GM08714 (cell line): ENCODE results near the gene SSB.

Experiments
- H3K4me3 ChIP-seq: fragments of 200-500 bp; sonication (Bioruptor generic); 2 replicates; pipeline ENCODE4 v1.5.1; 2014; ENCODE audit warnings: mild to moderate bottlenecking, low read length, inconsistent platforms
- ZNF274 ChIP-seq: IDR thresholded peaks from 2 replicates; pipeline ENCODE4 v1.6.1; 2012; ENCODE audit warnings: mild to moderate bottlenecking, low read depth, low read length

SSB gene

GRCh38 chr2:169771021-169771420 lies 27.6 kb upstream of the SSB start:
- no peak overlapping the region for H3K4me3 ChIP-seq
- no peak for TF ChIP-seq ZNF274

GRCh38 chr2:169771612-169772011 lies 27.1 kb upstream of the SSB start:
- TF ChIP-seq ZNF274 = no peak
- no peak overlapping the region for H3K4me3 ChIP-seq

DNA sequence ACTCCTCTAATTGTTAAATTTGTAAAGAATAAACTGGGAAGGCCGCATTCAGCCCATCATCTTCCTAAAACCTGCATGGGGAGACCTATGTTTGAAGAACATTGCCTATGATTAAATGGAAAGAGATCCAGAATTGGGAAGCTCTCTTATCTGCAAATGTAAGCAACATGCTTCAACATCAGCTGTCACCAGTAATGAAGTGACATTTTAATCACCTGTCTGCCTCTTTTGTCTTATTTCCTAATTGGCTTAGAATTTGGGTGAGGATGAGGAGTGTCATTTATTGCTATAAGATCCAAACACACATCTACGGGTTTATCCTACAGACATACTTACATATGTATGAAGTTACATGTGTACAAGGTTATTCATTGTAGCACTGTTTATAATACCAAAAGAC lies 26.0 kb upstream of the SSB start:
- no peak for TF ChIP-seq ZNF274
- H3K4me3 ChIP-seq = no peak overlapping the region

- no peak overlapping the region for H3K4me3 ChIP-seq
- TF ChIP-seq ZNF274 = no peak
Measured at GRCh38 chr2:169775354-169775753, 23.3 kb upstream of the SSB start.

DNA sequence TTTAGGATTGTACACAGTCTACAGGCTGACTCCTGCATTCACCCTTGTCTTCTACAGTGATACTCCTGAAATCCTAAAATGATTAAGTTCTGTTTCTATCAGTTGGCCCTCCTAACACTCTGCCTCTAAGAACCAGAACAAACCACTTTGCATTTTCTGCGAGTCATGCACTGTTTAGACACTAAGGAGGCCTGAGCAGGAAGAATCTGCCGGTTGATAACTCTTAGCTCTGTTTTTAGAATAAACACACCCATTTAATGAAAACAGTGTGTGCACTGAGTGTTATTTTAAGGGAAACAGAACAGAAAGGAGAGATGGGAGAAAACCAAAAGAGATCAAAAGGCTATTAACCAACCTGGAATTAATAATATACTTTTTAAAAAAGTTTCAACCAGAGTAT lies 22.9 kb upstream of the SSB start:
- H3K4me3 ChIP-seq = no peak overlapping the region
- TF ChIP-seq ZNF274 = no peak

- TF ChIP-seq ZNF274 = no peak
Measured at GRCh38 chr2:169776252-169776761, 22.4 kb upstream of the SSB start.

DNA sequence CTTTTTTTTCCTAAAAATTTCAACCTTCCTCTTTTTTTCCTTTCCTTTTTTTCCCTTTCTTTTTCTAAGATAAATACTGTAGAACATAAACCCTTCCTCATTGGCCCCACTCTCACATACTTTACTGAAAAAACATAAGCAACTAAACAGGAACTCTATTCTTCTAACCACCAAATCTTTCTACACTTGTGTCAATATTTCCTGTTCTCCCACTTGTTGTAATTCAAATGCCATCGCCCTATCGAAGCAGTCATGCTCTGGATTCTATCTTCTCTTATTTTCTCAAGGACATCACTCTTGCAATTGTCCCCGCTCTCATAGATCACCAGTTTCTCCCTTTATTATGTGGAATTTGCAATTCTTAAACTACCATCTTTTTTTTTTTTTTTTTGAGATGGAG lies 20.2 kb upstream of the SSB start:
- no peak overlapping the region for H3K4me3 ChIP-seq
- no peak for TF ChIP-seq ZNF274

More at GRCh38 chr2:169776252-169776761, 22.4 kb upstream of the SSB start:
- no peak overlapping the region for H3K4me3 ChIP-seq

GRCh38 chr2:169781249-169782013 lies 17.2 kb upstream of the SSB start:
- H3K4me3 ChIP-seq = no peak overlapping the region
- no peak for TF ChIP-seq ZNF274

DNA sequence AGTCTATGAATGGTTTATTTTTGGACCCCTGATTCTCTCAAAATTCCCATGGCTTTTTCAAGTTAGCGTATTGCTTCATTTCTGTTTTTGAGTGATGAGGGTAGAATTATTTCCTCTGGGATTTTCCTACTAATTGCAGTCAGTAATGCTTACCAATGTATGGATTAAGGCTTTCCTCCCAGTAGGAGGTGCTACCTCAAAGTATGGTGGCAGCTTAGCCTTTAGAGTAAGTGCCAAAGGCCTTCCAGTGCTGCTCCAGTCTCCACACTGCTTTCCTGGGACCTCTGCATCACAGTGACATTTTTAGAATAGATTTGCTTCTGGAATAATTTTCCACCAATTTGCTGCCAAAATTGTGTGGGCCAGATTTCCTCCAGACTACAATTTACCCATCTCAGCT lies 16.2 kb upstream of the SSB start:
- no peak for TF ChIP-seq ZNF274

GRCh38 chr2:169790581-169790980 lies 8.1 kb upstream of the SSB start:
- TF ChIP-seq ZNF274 = no peak
- H3K4me3 ChIP-seq = no peak overlapping the region

More for the DNA sequence above, 16.2 kb upstream of the SSB start:
- no peak overlapping the region for H3K4me3 ChIP-seq

DNA sequence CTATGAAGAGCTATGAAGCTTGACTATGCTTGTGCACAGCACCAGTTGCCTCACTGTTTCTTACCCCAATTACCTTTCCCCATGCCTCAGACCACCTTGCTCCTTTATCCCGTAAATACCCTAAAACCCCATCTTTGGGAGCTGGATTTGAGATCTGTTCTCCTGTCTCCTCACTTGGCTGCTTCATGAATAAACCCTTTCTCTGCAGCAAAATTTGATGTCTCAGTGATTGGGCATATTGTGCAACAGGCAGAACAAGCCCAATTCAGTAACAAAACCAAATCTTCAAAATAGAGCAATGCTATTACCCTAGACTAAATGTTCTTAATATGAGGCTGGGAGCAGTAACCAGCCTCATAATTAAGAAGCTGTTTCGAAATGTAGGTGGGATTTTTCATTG lies 3.5 kb upstream of the SSB start:
- no peak overlapping the region for H3K4me3 ChIP-seq
- TF ChIP-seq ZNF274 = no peak

- H3K4me3 ChIP-seq = no peak overlapping the region
- no peak for TF ChIP-seq ZNF274
Measured at GRCh38 chr2:169796441-169796840, 2.2 kb upstream of the SSB start.

DNA sequence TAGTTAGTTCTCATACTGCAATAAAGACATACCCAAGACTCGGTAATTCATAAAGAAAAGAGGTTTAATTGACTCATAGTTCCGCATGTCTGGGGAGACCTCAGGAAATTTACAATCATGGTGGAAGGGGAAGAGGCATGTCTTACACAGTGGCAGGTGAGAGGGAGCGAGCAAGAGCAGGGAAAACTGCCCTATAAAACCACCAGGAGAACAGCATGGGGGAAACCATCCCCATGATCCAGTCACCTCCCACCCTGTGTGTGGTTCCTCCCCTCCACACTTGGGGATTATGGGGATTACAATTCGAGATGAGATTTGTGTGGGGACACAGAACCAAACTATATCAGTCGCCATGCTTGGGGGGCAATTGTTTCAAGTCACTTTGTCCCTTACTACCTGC lies 1.1 kb upstream of the SSB start:
- H3K4me3 ChIP-seq = no peak overlapping the region
- TF ChIP-seq ZNF274 = no peak

GRCh38 chr2:169798397-169798717 lies 314 bp upstream of the SSB start:
- peak overlapping the region; percentile 97 for H3K4me3 ChIP-seq
- no peak for TF ChIP-seq ZNF274

GRCh38 chr2:169803480-169803879 lies 4.8 kb downstream of the SSB start:
- no peak overlapping the region for H3K4me3 ChIP-seq
- TF ChIP-seq ZNF274 = no peak

GRCh38 chr2:169806586-169806985 lies 7.9 kb downstream of the SSB start:
- no peak overlapping the region for H3K4me3 ChIP-seq
- no peak for TF ChIP-seq ZNF274
